HepG2 (cell line): ENCODE results near the gene PRKACA. TPM values are rescaled to one million over a fixed set of nuclear protein-coding genes. Genes with fewer than 3 reads are reported as not detected.
A peak's percentile ranks its signal among the peaks of the same experiment; 100 is the strongest.

ENCODE experiments used
- ATAC-seq: fragments of 200-7000 bp; cut with Tn5 transposase; 3 replicates; pipeline ENCODE4 v1.9.1; 2020; ENCODE audit warnings: mild to moderate bottlenecking, moderate library complexity
- BruUV-seq: library from RNA; stranded (reverse); fragments of 400-500 nt; replicated peaks from 2 replicates; lab custom pipeline; 2021; lab: Mats Ljungman, UMichigan
- CTCF ChIA-PET: fragments of 300-600 bp; formaldehyde crosslinking; extraction: SDS; loops from one replicate; lab custom pipeline; 2021; ENCODE audit warnings: low total read pairs, inconsistent platforms, low intra/inter-chr PET ratio; lab: Yijun Ruan, JAX
- POLR2A ChIA-PET: fragments of 350-600 bp; sonication (Branson Sonifier 250); formaldehyde crosslinking; loops from one replicate; lab custom pipeline; 2020; ENCODE audit warnings: antibody characterized with exemption, inconsistent platforms; lab: Yijun Ruan, JAX
- DNase-seq: peaks from one replicate; pipeline ENCODE4 v3.0.0-alpha.2; 2015; ENCODE audit warnings: low spot score
- FAIRE-seq: peaks from 3 replicates; lab custom pipeline; 2011; peaks lifted over from hg19 to GRCh38; lab: Jason Lieb, UNC
- H2AFZ ChIP-seq: one replicate; pipeline ENCODE4 v1.6.1; 2011; ENCODE audit warnings: low read length, inconsistent platforms
- H3K27ac ChIP-seq: fragments of 300-600 bp; 3 replicates; pipeline ENCODE4 v1.8.0; 2011; ENCODE audit warnings: mixed run types, mild to moderate bottlenecking, mixed read lengths, low read length, inconsistent platforms; ENCODE audit not compliant: insufficient read depth; ENCODE audit errors: extremely low read length
- H3K27me3 ChIP-seq, 2 experiments: fragments of 200-600 bp in 1 of 2; 2 replicates in 1 of 2; 3 replicates in 1 of 2; pipeline versions ENCODE4 v1.6.0 to v1.8.0; 2011; ENCODE audit warnings: low read length in 2 of 2, mild to moderate bottlenecking in 2 of 2, moderate library complexity in 2 of 2, inconsistent platforms in 1 of 2; ENCODE audit not compliant: insufficient read depth in 2 of 2, control insufficient read depth in 1 of 2
- H3K36me3 ChIP-seq, 2 experiments: fragments of 200-600 bp in 1 of 2; replicated peaks in 1 of 2; 2 replicates in 1 of 2; 3 replicates in 1 of 2; pipeline versions ENCODE4 v1.5.1 to v1.8.0; 2011; ENCODE audit warnings: low read length in 2 of 2, inconsistent platforms in 1 of 2; ENCODE audit not compliant: insufficient read depth in 2 of 2, control insufficient read depth in 1 of 2
- H3K4me1 ChIP-seq: 2 replicates; pipeline ENCODE4 v1.5.1; 2012; ENCODE audit warnings: low read length, inconsistent platforms; ENCODE audit not compliant: insufficient read depth
- H3K4me2 ChIP-seq: 2 replicates; pipeline ENCODE4 v1.6.0; 2011; ENCODE audit warnings: low read depth, low read length, inconsistent platforms
- H3K4me3 ChIP-seq, 3 experiments: fragments of 200-600 bp in 1 of 3; sonication (generic), shearing (Covaris generic) in 1 of 3; replicated peaks in 1 of 3; 2 replicates each; pipeline ENCODE4 v1.5.1; 2011 to 2016; ENCODE audit warnings: low read length in 3 of 3, inconsistent platforms in 2 of 3, low read depth in 2 of 3, mild to moderate bottlenecking in 2 of 3, control low read depth in 1 of 3, mixed read lengths in 1 of 3; ENCODE audit not compliant: insufficient read depth in 1 of 3
- H3K79me2 ChIP-seq: one replicate; pipeline ENCODE4 v1.6.1; 2011; ENCODE audit warnings: low read length, inconsistent platforms; ENCODE audit not compliant: insufficient read depth
- H3K9ac ChIP-seq: 2 replicates; pipeline ENCODE4 v1.6.0; 2011; ENCODE audit warnings: mild to moderate bottlenecking, low read depth, low read length, inconsistent platforms; ENCODE audit not compliant: insufficient read depth
- H3K9me3 ChIP-seq: 2 replicates; pipeline ENCODE4 v1.5.1; 2012; ENCODE audit warnings: mild to moderate bottlenecking, low read length
- H4K20me1 ChIP-seq: 2 replicates; pipeline ENCODE4 v1.6.0; 2011; ENCODE audit warnings: inconsistent platforms, mild to moderate bottlenecking, low read length, moderate library complexity; ENCODE audit not compliant: insufficient read depth
- CHD4 ChIP-seq: fragments of 200-600 bp; sonication (generic); IDR thresholded peaks from 2 replicates; pipeline ENCODE4 v1.7.0; 2017; ENCODE audit warnings: mild to moderate bottlenecking, low read length, borderline replicate concordance
- MAFF ChIP-seq: IDR thresholded peaks from 2 replicates; pipeline ENCODE4 v1.6.1; 2011; ENCODE audit warnings: low read depth, low read length, improper control_type of control experiment
- NFYB ChIP-seq: sonication (generic); formaldehyde crosslinking; IDR thresholded peaks from 2 replicates; pipeline ENCODE4 v1.4.0; 2020; ENCODE audit warnings: missing genetic modification reagents
- PHF21A ChIP-seq: sonication (generic); formaldehyde crosslinking; IDR thresholded peaks from 2 replicates; pipeline ENCODE4 v1.5.0; 2020; ENCODE audit warnings: mild to moderate bottlenecking, missing genetic modification reagents
- SP4 ChIP-seq: sonication (generic); formaldehyde crosslinking; IDR thresholded peaks from 2 replicates; pipeline ENCODE4 v1.8.1; 2023; ENCODE audit warnings: mild to moderate bottlenecking, missing genetic modification reagents
- STAG1 ChIP-seq: sonication (generic); formaldehyde crosslinking; IDR thresholded peaks from 2 replicates; pipeline ENCODE4 v1.4.0; 2020; ENCODE audit warnings: missing genetic modification reagents
- ZBTB38 ChIP-seq: sonication (generic); formaldehyde crosslinking; IDR thresholded peaks from 2 replicates; pipeline ENCODE4 v1.5.1; 2020; ENCODE audit warnings: mild to moderate bottlenecking, missing genetic modification reagents
- ZBTB7A ChIP-seq: sonication (generic); formaldehyde crosslinking; IDR thresholded peaks from 2 replicates; pipeline ENCODE4 v1.8.0; 2022; ENCODE audit warnings: mild to moderate bottlenecking, missing genetic modification reagents
- ZBTB7B ChIP-seq: sonication (generic); formaldehyde crosslinking; IDR thresholded peaks from 2 replicates; pipeline ENCODE4 v1.4.0; 2020; ENCODE audit warnings: missing genetic modification reagents
- ZMYM3 ChIP-seq: sonication (generic); formaldehyde crosslinking; IDR thresholded peaks from 2 replicates; pipeline ENCODE4 v1.5.1; 2020; ENCODE audit warnings: mild to moderate bottlenecking, missing genetic modification reagents
- ZNF33B ChIP-seq: sonication (generic); formaldehyde crosslinking; IDR thresholded peaks from 2 replicates; pipeline ENCODE4 v1.5.1; 2020; ENCODE audit warnings: mild to moderate bottlenecking, missing genetic modification reagents
- ZNF556 ChIP-seq: sonication (generic); formaldehyde crosslinking; IDR thresholded peaks from 2 replicates; pipeline ENCODE4 v1.4.0; 2020; ENCODE audit warnings: mild to moderate bottlenecking, missing genetic modification reagents, borderline replicate concordance
- ZNF629 ChIP-seq: sonication (generic); formaldehyde crosslinking; conservative IDR thresholded peaks from 2 replicates; pipeline ENCODE4 v1.5.0; 2020; ENCODE audit warnings: missing genetic modification reagents
- WGBS: methylation state at CpG from one replicate; pipeline ENCODE4 v1.1.6; 2017; ENCODE audit warnings: low lambda C conversion rate; 5-methylcytosine and 5-hydroxymethylcytosine counted together
- in situ Hi-C: cut with HindIII; loops from 2 replicates; pipeline ENCODE4 v1.10.0; 2017; ENCODE audit warnings: low pct_unique_long_range_greater_than_20kb; ENCODE audit not compliant: extremely low pct_ligation_motif_present
- intact Hi-C: fragments of 100-400 bp; cut with micrococcal nuclease; formaldehyde crosslinking; loops from one replicate; pipeline ENCODE4 v1.10.0; 2022; ENCODE audit not compliant: unreplicated experiment
- polyA plus RNA-seq, 8 experiments: library from polyadenylated mRNA; depleted of rRNA in 3 of 8; stranded (reverse) in 7 of 8; unstranded in 1 of 8; fragments of >200 nt; fragmentation: Illumina TruSeq in 4 of 8; extraction: Trizol in 4 of 8; gene quantifications; 2 replicates each; pipeline versions ENCODE4 v1.2.1 to v1.2.3, GENCODE V29; 2011 to 2016; ENCODE audit warnings: low read depth in 4 of 8, missing spikeins in 1 of 8, mixed read lengths in 1 of 8; ENCODE audit not compliant: insufficient read depth in 1 of 8
- total RNA-seq, 5 experiments: library from RNA; depleted of rRNA; stranded (reverse); fragments of >200 nt; fragmentation: Illumina TruSeq; extraction: Trizol; gene quantifications; 2 replicates each; pipeline ENCODE4 v1.2.3, GENCODE V29; 2016; ENCODE audit warnings: low read depth in 1 of 5
- TF ChIP-seq, protein P1 (sequence below): sonication (generic); formaldehyde crosslinking; IDR thresholded peaks from 2 replicates; pipeline ENCODE4 v1.4.0; 2020; ENCODE audit warnings: missing genetic modification reagents
- TF ChIP-seq, protein P2 (sequence below): sonication (generic); formaldehyde crosslinking; IDR thresholded peaks from 2 replicates; pipeline ENCODE4 v1.5.0; 2020; ENCODE audit warnings: missing genetic modification reagents
- TF ChIP-seq, protein P3 (sequence below): sonication (generic); formaldehyde crosslinking; IDR thresholded peaks from 2 replicates; pipeline ENCODE4 v1.5.0; 2020; ENCODE audit warnings: missing genetic modification reagents, mild to moderate bottlenecking, borderline replicate concordance
- TF ChIP-seq, protein P4 (sequence below): sonication (generic); formaldehyde crosslinking; IDR thresholded peaks from 2 replicates; pipeline ENCODE4 v1.4.0; 2020; ENCODE audit warnings: missing genetic modification reagents
- TF ChIP-seq, protein P5 (sequence below): sonication (generic); formaldehyde crosslinking; IDR thresholded peaks from 2 replicates; pipeline ENCODE4 v1.5.0; 2020; ENCODE audit warnings: mild to moderate bottlenecking, missing genetic modification reagents, moderate library complexity

The PRKACA gene
- total and polyA plus RNA-seq, 2 of the 13 experiments (the other 11 are each of a cell fraction or from before 2014, with no cell fraction given), result 11.0 to 18.2 TPM

DNA sequence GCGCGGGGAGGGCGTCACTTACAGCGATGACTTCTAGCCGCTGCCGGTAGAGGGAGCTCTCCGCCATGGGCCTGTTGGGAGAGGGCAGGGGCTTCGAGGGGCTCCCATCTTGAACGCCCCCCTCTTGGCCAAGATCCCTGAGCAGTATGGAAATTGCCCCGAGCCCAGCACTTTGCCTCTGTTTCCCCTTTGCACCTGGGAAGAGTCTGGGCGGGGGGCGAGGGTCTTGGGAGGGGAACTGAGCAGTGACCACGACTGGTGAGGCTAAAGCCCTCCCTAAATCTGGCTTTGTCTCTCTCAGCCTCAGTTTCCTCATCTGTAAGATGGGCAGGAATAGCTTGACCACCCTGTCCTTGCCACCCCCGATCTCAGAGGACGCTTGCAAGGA lies 58.5 kb downstream of the PRKACA start:
- 62% methylated on average over 15 of the region's 15 CpGs for WGBS
- Histone ChIP-seq H3K27ac (peak overlapping the region; percentile 81), H3K36me3 (no peaks in the 10 kb centered on the region), H2AFZ (no peak overlapping the region), H3K4me2 (no peak overlapping the region), H3K4me3 (no peak overlapping the region), H3K27me3 (no peaks in the 10 kb centered on the region), H3K4me1 (peaks cover 39% of the 10 kb centered on the region), H3K79me2 (no peaks in the 10 kb centered on the region), H3K9ac (no peak overlapping the region), H3K9me3 (no peaks in the 10 kb centered on the region), H4K20me1 (no peaks in the 10 kb centered on the region)
- FAIRE-seq (no peak), ATAC-seq (no peak), DNase-seq (no peak)
- BruUV-seq, result no TSS peak
- CTCF ChIA-PET, result interaction anchor here (2.3 kb wide), 1 partner anchor 14 kb away, joined by 15 read pairs; the partner anchor contains the start of gene MISP3
- POLR2A ChIA-PET, result interaction anchor here (1.2 to 5.7 kb wide), 6 partner anchors 8 to 52 kb away, joined by 3 to 62 read pairs (median 4); partner anchors contain the start of genes MISP3 and RFX1
- intact Hi-C loops (no loop called here), in situ Hi-C loops (loop anchor here (25.0 kb wide), 1 partner anchor 297 kb away; the partner anchor contains the start of genes C19orf53 and MRI1)
- TF ChIP-seq SP4 (CRISPR knock-in tag) (no peak), ZNF556 (CRISPR knock-in tag) (0 out of 2 replicates have a peak, but pooled peaks have one; percentile 21), ZBTB38 (CRISPR knock-in tag) (0 out of 2 replicates have a peak, but pooled peaks have one; percentile 22), MAFF (no peak), CHD4 (peak; percentile 88; the same call in 1 of the 2 replicates), ZBTB7B (CRISPR knock-in tag) (peak; percentile 60; the same call in 1 of the 2 replicates), ZMYM3 (CRISPR knock-in tag) (peak; percentile 86; the same call in 1 of the 2 replicates), ZNF629 (CRISPR knock-in tag) (peak; percentile 94), NFYB (CRISPR knock-in tag) (no peak), PHF21A (CRISPR knock-in tag) (0 out of 2 replicates have a peak, but pooled peaks have one; percentile 21), STAG1 (peak; percentile 29; the same call in 1 of the 2 replicates), ZBTB7A (peak; percentile 71; the same call in 1 of the 2 replicates), ZNF33B (CRISPR knock-in tag) (0 out of 2 replicates have a peak, but pooled peaks have one; percentile 8)
- TF ChIP-seq, protein P1, sequence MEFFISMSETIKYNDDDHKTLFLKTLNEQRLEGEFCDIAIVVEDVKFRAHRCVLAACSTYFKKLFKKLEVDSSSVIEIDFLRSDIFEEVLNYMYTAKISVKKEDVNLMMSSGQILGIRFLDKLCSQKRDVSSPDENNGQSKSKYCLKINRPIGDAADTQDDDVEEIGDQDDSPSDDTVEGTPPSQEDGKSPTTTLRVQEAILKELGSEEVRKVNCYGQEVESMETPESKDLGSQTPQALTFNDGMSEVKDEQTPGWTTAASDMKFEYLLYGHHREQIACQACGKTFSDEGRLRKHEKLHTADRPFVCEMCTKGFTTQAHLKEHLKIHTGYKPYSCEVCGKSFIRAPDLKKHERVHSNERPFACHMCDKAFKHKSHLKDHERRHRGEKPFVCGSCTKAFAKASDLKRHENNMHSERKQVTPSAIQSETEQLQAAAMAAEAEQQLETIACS (CRISPR knock-in tag), result no peak
- TF ChIP-seq, protein P2, sequence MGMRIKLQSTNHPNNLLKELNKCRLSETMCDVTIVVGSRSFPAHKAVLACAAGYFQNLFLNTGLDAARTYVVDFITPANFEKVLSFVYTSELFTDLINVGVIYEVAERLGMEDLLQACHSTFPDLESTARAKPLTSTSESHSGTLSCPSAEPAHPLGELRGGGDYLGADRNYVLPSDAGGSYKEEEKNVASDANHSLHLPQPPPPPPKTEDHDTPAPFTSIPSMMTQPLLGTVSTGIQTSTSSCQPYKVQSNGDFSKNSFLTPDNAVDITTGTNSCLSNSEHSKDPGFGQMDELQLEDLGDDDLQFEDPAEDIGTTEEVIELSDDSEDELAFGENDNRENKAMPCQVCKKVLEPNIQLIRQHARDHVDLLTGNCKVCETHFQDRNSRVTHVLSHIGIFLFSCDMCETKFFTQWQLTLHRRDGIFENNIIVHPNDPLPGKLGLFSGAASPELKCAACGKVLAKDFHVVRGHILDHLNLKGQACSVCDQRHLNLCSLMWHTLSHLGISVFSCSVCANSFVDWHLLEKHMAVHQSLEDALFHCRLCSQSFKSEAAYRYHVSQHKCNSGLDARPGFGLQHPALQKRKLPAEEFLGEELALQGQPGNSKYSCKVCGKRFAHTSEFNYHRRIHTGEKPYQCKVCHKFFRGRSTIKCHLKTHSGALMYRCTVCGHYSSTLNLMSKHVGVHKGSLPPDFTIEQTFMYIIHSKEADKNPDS (CRISPR knock-in tag), result no peak
- TF ChIP-seq, protein P3, sequence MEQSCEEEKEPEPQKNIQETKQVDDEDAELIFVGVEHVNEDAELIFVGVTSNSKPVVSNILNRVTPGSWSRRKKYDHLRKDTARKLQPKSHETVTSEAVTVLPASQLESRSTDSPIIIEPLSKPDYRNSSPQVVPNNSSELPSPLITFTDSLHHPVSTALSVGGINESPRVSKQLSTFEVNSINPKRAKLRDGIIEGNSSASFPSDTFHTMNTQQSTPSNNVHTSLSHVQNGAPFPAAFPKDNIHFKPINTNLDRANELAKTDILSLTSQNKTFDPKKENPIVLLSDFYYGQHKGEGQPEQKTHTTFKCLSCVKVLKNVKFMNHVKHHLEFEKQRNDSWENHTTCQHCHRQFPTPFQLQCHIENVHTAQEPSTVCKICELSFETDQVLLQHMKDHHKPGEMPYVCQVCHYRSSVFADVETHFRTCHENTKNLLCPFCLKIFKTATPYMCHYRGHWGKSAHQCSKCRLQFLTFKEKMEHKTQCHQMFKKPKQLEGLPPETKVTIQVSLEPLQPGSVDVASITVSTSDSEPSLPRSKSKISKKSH (CRISPR knock-in tag), result 0 out of 2 replicates have a peak, but pooled peaks have one; percentile 26
- TF ChIP-seq, protein P4, sequence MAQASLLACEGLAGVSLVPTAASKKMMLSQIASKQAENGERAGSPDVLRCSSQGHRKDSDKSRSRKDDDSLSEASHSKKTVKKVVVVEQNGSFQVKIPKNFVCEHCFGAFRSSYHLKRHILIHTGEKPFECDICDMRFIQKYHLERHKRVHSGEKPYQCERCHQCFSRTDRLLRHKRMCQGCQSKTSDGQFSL, result peak; percentile 2; the same call in 1 of the 2 replicates
- TF ChIP-seq, protein P5, sequence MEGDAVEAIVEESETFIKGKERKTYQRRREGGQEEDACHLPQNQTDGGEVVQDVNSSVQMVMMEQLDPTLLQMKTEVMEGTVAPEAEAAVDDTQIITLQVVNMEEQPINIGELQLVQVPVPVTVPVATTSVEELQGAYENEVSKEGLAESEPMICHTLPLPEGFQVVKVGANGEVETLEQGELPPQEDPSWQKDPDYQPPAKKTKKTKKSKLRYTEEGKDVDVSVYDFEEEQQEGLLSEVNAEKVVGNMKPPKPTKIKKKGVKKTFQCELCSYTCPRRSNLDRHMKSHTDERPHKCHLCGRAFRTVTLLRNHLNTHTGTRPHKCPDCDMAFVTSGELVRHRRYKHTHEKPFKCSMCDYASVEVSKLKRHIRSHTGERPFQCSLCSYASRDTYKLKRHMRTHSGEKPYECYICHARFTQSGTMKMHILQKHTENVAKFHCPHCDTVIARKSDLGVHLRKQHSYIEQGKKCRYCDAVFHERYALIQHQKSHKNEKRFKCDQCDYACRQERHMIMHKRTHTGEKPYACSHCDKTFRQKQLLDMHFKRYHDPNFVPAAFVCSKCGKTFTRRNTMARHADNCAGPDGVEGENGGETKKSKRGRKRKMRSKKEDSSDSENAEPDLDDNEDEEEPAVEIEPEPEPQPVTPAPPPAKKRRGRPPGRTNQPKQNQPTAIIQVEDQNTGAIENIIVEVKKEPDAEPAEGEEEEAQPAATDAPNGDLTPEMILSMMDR (CRISPR knock-in tag), result peak; percentile 68
